ENCODE measurements around the gene ENOX1. TPM values are rescaled to one million over a fixed set of nuclear protein-coding genes. Genes with fewer than 3 reads are reported as not detected.

Gene ENOX1
- total RNA-seq, 2 experiments from 2014 or later = 2.4 TPM; not detected in 1

DNA sequence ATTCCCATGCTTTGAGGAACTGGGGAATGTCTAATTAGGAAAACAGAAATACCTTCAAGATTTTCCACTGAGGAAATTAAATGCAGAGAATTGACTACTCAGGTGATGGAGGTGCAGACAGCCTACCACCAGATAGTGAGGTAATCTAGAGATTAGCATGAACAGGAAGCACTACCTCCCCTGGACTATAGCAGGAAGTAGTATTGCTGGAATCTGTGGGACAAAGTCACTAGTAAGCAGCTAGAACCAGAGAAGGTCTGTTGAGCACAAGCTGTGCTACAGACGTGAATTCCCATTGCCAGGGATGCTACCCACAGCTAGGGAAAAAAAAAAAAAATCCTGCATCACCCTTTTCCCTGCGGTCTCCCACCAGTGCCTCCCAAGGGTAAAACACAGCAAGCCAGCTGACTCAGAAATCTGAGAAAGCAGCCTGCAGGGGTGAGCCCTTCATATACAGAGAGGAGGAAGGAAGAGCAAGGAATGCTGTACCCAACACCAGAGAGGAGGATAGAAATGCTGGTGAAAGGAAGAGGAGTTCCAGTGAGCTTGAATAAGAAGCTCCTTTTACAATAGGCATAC, 10.2 kb downstream of the ENOX1 start:
- Mint-ChIP-seq H3K27ac (no peak overlapping the region), H3K4me1 (no peaks in the 10 kb centered on the region), H3K36me3 (no peaks in the 10 kb centered on the region), H3K27me3 (peaks cover 34% of the 10 kb centered on the region), H3K9me3 (ENCODE audit: low read depth) (no peaks in the 10 kb centered on the region), H3K4me3 (no peak overlapping the region)
- ATAC-seq (no peak), DNase-seq (no peak)
- CTCF ChIA-PET = no interaction called here

DNA sequence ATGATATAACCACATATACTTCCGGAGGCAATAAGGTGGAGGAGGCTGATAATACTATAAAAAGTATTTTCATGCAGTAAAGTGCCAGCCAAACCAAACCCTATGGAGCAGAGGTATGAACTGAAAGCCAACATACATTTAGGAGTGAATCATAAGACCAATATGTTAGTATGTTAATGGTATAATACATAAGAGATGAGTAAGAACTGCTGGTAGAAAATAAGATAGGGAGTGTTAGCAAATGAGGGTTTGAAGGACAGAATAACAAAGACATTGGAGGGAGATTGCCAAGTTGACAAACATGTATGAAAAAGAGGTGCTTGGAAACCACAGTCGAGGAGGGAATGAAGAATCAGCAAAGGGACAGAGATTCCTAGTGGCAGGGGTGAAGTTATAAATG, 10.8 kb downstream of the ENOX1 start:
- Mint-ChIP-seq H3K4me3 (no peak overlapping the region), H3K27ac (no peak overlapping the region), H3K9me3 (ENCODE audit: low read depth) (no peaks in the 10 kb centered on the region), H3K27me3 (peaks cover 33% of the 10 kb centered on the region), H3K4me1 (no peaks in the 10 kb centered on the region), H3K36me3 (no peaks in the 10 kb centered on the region)
- ATAC-seq (no peak), DNase-seq (no peak)
- CTCF ChIA-PET = no interaction called here

DNA sequence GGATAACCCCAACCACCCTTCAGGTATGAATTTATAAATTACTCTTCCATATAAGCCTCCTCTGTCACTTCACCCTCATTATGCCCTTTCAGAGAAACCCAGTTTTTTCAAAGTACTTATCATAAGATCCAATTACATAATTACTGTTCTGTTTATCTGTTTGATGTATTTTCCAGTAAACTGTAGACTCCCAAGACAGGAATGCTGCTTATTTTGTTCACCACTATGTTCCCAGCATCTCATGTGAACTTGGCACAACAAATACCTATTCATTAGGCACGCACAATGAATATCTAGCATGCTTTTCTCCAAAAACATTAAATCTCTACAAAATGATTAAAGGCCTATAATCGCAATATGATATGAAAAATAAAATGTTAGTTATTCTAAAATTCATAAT, 13.2 kb downstream of the ENOX1 start:
- no peak overlapping the region for H3K4me3 Mint-ChIP-seq
- no peak overlapping the region for H3K27ac Mint-ChIP-seq
- no peaks in the 10 kb centered on the region for H3K36me3 Mint-ChIP-seq
- no peaks in the 10 kb centered on the region for H3K4me1 Mint-ChIP-seq
- no peaks in the 10 kb centered on the region for H3K9me3 Mint-ChIP-seq (ENCODE audit: low read depth)
- peaks cover 24% of the 10 kb centered on the region for H3K27me3 Mint-ChIP-seq
- no peak for ATAC-seq
- CTCF ChIA-PET = no interaction called here
- DNase-seq = no peak

DNA sequence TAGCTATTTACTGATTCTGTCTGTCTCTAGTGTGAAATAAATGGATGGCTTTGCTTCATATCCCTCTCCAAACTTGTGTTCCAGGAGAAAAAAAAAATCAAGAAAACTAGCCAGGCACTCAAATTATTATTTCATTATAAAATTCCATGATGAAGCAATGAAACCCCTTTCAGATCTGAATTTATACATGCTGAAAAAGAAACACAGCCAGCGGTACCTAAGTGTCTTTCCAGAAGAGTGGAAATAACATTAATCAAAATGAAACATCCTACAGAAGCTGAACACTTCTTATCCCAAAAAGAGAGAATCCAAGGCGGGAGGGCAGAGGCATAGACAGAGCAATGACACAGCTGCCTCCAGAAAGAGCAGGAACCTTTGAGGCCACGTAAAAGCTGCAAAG, 15.9 kb downstream of the ENOX1 start:
- Mint-ChIP-seq H3K27me3 (peaks cover 30% of the 10 kb centered on the region), H3K27ac (no peak overlapping the region), H3K4me3 (no peak overlapping the region), H3K9me3 (ENCODE audit: low read depth) (no peaks in the 10 kb centered on the region), H3K4me1 (no peaks in the 10 kb centered on the region), H3K36me3 (no peaks in the 10 kb centered on the region)
- CTCF ChIA-PET = no interaction called here
- no peak for DNase-seq
- ATAC-seq = no peak

DNA sequence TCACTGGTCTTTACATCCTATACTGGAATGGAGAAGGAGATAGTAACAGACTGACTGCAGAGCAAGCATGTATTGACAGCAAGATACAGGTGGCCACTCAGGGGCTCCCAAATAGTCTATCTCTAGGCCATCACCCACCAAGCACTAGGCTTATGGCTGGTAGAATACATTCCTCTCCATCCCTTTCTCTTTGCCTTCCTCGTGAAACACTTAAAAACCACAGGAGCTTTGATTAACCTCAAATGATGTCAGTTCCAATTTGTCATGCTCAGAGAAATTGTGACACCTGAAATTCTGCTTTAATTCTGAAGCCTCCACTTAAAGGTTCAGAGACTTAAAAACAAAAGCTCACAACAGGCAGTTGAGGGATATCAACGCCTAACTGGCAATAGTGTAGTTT, 17.2 kb downstream of the ENOX1 start:
- ATAC-seq = no peak
- H3K27me3 Mint-ChIP-seq = peaks cover 27% of the 10 kb centered on the region
- no peak overlapping the region for H3K4me3 Mint-ChIP-seq
- no peaks in the 10 kb centered on the region for H3K36me3 Mint-ChIP-seq
- H3K9me3 Mint-ChIP-seq (ENCODE audit: low read depth) = no peaks in the 10 kb centered on the region
- no peak overlapping the region for H3K27ac Mint-ChIP-seq
- CTCF ChIA-PET = interaction anchor here (1.3 kb wide), 1 partner anchor 12 kb away, joined by 3 read pairs; no protein-coding TSS in a partner anchor
- no peak for DNase-seq
- no peaks in the 10 kb centered on the region for H3K4me1 Mint-ChIP-seq

DNA sequence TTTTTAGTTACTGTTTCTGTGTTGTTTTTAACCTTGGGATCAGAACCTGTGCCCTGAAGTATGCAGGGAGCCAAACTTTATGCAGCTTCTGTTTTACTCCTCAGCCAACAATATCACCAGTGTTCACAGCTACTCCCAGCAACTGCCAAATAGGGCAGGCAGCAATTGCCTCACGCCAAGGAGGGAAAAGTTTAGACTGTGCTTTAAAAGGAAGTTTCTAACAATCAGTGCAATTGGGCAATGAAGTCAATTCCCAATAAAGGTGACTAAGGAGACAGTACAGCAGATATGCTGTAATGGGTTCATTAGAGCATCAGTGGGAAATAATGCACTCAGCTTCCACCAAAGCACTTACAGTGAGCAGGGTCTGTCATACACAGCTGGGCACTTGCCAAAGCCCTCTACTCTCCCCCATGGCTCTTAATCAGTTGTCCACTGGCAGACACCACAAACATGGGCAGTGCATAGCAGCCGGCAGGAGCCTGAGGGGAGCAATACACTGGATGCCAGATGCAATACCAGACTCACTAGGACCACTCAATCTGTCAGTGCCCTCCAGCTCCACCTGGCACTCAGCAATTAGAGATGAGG, 19.3 kb downstream of the ENOX1 start:
- CTCF ChIA-PET = no interaction called here
- peaks cover 33% of the 10 kb centered on the region for H3K27me3 Mint-ChIP-seq

DNA sequence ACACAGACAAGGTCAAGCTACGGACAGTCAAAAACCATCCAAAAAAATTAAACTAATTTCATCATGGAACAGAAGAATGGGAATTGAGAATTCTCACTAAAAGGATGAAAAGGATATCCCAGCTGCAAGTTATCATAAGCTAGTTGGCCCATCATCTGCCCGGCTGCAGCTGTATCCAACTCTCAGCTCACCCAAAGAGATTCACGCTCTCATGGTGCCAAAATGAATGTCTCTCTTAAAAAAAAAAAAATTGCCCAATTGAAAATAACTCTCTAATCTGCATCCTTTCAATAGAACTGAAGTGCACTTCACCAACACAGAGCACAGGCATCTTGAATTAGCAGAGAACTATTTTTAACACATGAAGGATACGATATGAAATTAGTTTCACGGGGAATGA, 20.0 kb downstream of the ENOX1 start:
- Mint-ChIP-seq H3K27me3 (peaks cover 34% of the 10 kb centered on the region), H3K9me3 (ENCODE audit: low read depth) (no peaks in the 10 kb centered on the region), H3K27ac (no peak overlapping the region), H3K36me3 (no peaks in the 10 kb centered on the region), H3K4me3 (no peak overlapping the region), H3K4me1 (no peaks in the 10 kb centered on the region)
- DNase-seq (no peak), ATAC-seq (no peak)
- CTCF ChIA-PET = no interaction called here

More for the DNA sequence above, 19.3 kb downstream of the ENOX1 start:
- H3K9me3 Mint-ChIP-seq (ENCODE audit: low read depth) = no peaks in the 10 kb centered on the region
- ATAC-seq (no peak), DNase-seq (no peak)
- no peaks in the 10 kb centered on the region for H3K36me3 Mint-ChIP-seq
- H3K27ac Mint-ChIP-seq = no peak overlapping the region
- H3K4me1 Mint-ChIP-seq = no peaks in the 10 kb centered on the region
- no peak overlapping the region for H3K4me3 Mint-ChIP-seq

DNA sequence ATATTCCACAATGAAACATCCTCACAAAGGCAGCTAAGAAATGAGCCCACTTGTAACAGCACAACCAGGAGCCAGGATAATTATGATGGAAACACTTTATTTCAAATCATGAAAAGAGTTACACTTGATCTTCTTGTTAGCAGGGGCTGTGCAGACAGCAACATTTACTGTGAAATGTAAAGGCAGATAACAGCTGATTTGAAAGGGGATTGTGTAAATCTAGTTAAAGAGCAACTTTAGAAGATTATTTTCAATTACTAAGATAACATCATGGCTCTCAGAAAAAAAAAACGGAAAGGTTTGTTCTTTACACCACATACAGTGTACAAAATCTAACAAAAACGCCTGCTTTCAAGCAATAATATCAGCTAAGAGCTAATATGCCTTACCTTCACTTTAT, 22.4 kb downstream of the ENOX1 start:
- H3K36me3 Mint-ChIP-seq = no peaks in the 10 kb centered on the region
- H3K9me3 Mint-ChIP-seq (ENCODE audit: low read depth) = no peaks in the 10 kb centered on the region
- H3K4me3 Mint-ChIP-seq = no peak overlapping the region
- no peak for ATAC-seq
- no peak overlapping the region for H3K27ac Mint-ChIP-seq
- peaks cover 34% of the 10 kb centered on the region for H3K27me3 Mint-ChIP-seq
- CTCF ChIA-PET = no interaction called here
- DNase-seq = no peak
- H3K4me1 Mint-ChIP-seq = no peaks in the 10 kb centered on the region

DNA sequence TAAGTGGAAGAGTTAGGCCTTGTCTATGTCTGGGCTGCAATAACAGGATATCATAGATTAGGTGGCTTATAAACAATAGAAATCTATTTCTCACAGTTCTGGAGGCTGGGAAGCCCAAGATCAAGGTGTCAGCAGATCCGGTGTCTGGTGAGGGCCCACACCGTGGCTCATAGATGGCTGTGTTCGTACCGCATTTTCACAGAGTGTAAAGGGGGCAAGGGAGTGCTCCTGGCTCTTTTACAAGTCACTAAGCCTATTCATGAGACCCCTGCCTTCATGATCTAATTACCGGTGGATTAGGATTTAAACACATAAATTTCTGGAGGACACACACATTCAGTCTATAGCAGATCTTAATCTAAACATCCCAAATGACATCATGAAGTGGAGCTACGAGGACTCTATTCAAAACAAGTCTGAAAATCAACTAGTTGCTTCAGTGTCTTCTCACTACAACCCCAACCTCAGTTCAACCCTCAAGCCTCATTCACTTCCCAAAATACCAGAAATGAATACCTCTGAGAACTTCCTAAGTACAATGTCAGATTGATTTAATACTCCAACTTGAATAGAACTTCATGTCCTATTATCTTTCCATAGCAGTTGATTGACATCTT, 23.5 kb downstream of the ENOX1 start:
- Mint-ChIP-seq H3K36me3 (no peaks in the 10 kb centered on the region), H3K4me1 (peaks cover under 1% of the 10 kb centered on the region), H3K9me3 (ENCODE audit: low read depth) (no peaks in the 10 kb centered on the region), H3K27me3 (peaks cover 34% of the 10 kb centered on the region), H3K4me3 (no peak overlapping the region), H3K27ac (no peak overlapping the region)
- CTCF ChIA-PET = no interaction called here
- no peak for ATAC-seq
- no peak for DNase-seq

DNA sequence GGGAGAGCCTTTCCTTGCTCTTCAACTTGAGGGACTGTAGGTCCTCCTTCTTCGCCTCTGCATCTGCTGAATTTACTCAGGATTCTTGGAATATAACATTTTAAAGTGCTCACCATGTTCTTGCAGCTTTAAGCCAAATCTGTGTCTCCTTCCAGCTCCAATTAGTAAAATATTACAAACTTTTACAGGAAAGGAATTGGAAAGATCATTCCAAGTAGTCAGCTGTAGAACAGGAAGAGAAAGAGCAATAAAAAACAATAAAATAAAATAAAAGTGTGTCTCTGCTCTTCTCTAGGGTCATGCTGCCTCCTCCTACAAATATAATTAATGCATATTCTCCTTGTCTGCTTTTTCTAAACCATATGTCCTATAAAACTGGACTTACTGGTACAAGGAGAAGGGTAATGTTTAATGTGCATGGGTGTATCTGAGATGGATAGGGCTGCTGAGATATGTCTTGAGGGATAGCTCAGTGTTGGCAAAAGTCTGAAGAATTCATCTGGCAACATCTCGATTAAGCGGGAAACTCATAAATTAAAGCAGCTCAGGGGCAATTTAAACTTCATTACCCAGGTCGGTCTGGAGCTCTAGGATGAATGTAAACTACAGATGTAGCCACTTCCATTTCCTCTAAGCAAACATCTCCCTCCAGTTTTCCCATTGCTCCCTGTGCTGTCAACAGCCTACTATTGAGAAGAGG, 25.0 kb downstream of the ENOX1 start:
- Mint-ChIP-seq H3K4me1 (peaks cover 1% of the 10 kb centered on the region), H3K9me3 (ENCODE audit: low read depth) (no peaks in the 10 kb centered on the region), H3K27ac (no peak overlapping the region), H3K4me3 (no peak overlapping the region), H3K36me3 (no peaks in the 10 kb centered on the region), H3K27me3 (peaks cover 29% of the 10 kb centered on the region)
- CTCF ChIA-PET = no interaction called here
- ATAC-seq = no peak
- no peak for DNase-seq

DNA sequence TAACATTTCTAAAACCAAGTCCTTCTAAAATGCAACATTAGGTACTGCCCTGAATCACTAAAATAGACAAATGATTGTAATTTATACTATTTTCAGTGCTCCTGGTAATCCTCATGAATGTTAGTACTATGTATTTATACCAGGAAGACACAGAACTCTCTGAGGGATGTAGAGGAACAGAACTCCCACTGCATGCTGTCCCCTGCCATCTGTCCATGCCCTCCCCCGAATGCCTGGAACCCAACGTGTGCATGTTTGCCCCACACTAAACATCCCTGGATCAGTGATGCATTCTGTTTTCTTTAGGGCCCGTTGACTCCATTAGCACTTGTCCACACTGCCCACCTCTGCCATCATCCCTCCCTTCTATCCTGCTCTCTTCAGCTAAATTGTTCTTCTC, 26.5 kb downstream of the ENOX1 start:
- peaks cover 1% of the 10 kb centered on the region for H3K4me1 Mint-ChIP-seq
- H3K27ac Mint-ChIP-seq = no peak overlapping the region
- DNase-seq = no peak
- H3K36me3 Mint-ChIP-seq = no peaks in the 10 kb centered on the region
- H3K27me3 Mint-ChIP-seq = peaks cover 29% of the 10 kb centered on the region
- no peak for ATAC-seq
- H3K9me3 Mint-ChIP-seq (ENCODE audit: low read depth) = no peaks in the 10 kb centered on the region
- H3K4me3 Mint-ChIP-seq = no peak overlapping the region
- CTCF ChIA-PET = no interaction called here

DNA sequence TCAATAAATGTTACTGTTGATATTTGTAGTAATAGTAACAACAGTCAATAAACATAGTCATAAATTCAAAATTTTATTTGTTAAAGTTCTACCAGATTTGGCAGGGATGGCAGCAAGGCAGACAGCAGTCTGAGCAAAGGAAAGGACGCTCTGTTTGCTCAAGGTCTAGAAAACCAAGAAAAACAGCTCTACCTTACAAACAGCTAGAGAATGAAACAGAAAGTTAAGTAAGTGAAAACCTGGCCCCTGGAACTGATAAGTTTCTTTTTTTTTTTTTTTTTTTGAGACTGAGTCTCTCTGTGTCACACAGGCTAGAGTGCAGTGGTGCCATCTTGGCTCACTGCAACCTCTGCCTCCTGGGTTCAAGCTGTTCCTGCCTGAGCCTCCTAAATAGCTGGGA, 27.9 kb downstream of the ENOX1 start:
- Mint-ChIP-seq H3K4me3 (no peak overlapping the region), H3K27ac (no peak overlapping the region), H3K4me1 (peaks cover 1% of the 10 kb centered on the region), H3K36me3 (no peaks in the 10 kb centered on the region), H3K9me3 (ENCODE audit: low read depth) (no peaks in the 10 kb centered on the region), H3K27me3 (peaks cover 25% of the 10 kb centered on the region)
- ATAC-seq (no peak), DNase-seq (no peak)
- CTCF ChIA-PET = no interaction called here

DNA sequence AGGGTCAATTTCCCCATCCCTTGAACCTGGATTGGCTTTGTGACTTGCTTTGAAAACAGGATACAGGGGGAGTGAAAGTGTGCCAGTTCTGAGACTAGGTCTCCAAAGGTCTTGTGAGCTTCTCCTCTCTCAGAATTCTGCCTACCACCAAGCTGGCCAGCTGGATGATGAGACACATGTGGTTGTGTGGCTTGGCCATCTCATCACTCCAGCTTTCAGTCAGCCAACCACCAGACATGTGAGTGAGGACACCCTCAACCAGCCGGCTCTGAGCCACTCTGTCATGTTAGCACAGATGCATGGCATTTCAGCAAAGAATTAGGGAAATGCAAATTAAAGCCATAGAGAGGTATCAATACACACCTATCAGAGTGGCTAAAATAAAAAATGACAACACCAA, 29.5 kb downstream of the ENOX1 start:
- no peaks in the 10 kb centered on the region for H3K36me3 Mint-ChIP-seq
- H3K27ac Mint-ChIP-seq = no peak overlapping the region
- CTCF ChIA-PET = interaction anchor here (0.6 to 0.8 kb wide), 2 partner anchors 13 to 788 kb away, joined by 3 to 4 read pairs; no protein-coding TSS in a partner anchor
- no peaks in the 10 kb centered on the region for H3K9me3 Mint-ChIP-seq (ENCODE audit: low read depth)
- DNase-seq = no peak
- H3K4me3 Mint-ChIP-seq = no peak overlapping the region
- H3K4me1 Mint-ChIP-seq = peaks cover 1% of the 10 kb centered on the region
- no peak for ATAC-seq
- H3K27me3 Mint-ChIP-seq = peaks cover 24% of the 10 kb centered on the region

DNA sequence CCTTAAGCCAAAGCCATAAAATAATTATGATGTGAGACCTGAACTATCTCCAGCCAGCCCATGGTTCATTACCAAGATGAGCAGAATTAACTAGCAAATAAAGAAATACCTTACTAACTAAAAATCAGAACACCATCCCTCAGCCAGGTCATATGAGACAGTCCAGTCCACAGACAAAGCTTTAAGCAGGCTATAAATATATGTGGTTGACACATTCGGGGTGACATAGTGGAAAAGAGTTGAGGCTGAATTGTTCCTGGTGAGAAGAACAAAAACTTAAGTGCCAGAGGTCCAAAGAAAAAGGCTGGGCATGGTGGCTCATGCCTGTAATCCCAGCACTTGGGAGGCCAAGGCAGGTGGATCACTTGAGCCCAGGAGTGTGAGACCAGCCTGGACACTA, 30.9 kb downstream of the ENOX1 start:
- peaks cover 1% of the 10 kb centered on the region for H3K4me1 Mint-ChIP-seq
- H3K9me3 Mint-ChIP-seq (ENCODE audit: low read depth) = no peaks in the 10 kb centered on the region
- peaks cover 26% of the 10 kb centered on the region for H3K27me3 Mint-ChIP-seq
- ATAC-seq (no peak), DNase-seq (no peak)
- CTCF ChIA-PET = no interaction called here
- H3K36me3 Mint-ChIP-seq = no peaks in the 10 kb centered on the region
- no peak overlapping the region for H3K4me3 Mint-ChIP-seq
- H3K27ac Mint-ChIP-seq = no peak overlapping the region
